K562 (cell line): ENCODE data around the gene ZACN. TPM values are rescaled to one million over a fixed set of nuclear protein-coding genes. Genes with fewer than 3 reads are reported as not detected.

Source experiments
- BHLHE40 ChIP-seq: IDR thresholded peaks from 2 replicates; pipeline ENCODE4 v1.6.1; 2011; ENCODE audit warnings: low read length, improper control_type of control experiment
- ETV6 ChIP-seq, 3 experiments: fragments of 150-350 bp in 1 of 3; sonication (generic) in 1 of 3; formaldehyde crosslinking in 1 of 3; IDR thresholded peaks; 2 replicates each; pipeline versions ENCODE4 v1.6.1 to v1.8.0; 2014 to 2022; ENCODE audit warnings: borderline replicate concordance in 2 of 3, low read depth in 2 of 3, antibody characterized with exemption in 1 of 3, low read length in 1 of 3, mild to moderate bottlenecking in 1 of 3, missing genetic modification reagents in 1 of 3
- FOSL1 ChIP-seq: fragments of 200-800 bp; sonication (Bioruptor generic); conservative IDR thresholded peaks from 2 replicates; pipeline ENCODE4 v1.6.1; 2016; ENCODE audit warnings: missing genetic modification characterization, missing compliant biosample characterization
- HMG20A ChIP-seq: fragments of 450-650 bp; formaldehyde crosslinking; conservative IDR thresholded peaks from 2 replicates; pipeline ENCODE4 v1.4.0; 2020; ENCODE audit warnings: mild to moderate bottlenecking, mixed read lengths
- KHSRP ChIP-seq: fragments of 450-650 bp; IDR thresholded peaks from 2 replicates; pipeline ENCODE4 v1.6.1; 2017
- MEF2A ChIP-seq: IDR thresholded peaks from 2 replicates; pipeline ENCODE4 v1.6.1; 2011; ENCODE audit warnings: low read depth, mild to moderate bottlenecking, low read length, moderate library complexity; ENCODE audit not compliant: control insufficient read depth
- SAFB ChIP-seq: fragments of 200-400 bp; formaldehyde crosslinking; IDR thresholded peaks from 2 replicates; pipeline ENCODE4 v1.6.1; 2017; ENCODE audit warnings: low read depth, low read length, borderline replicate concordance
- SAFB2 ChIP-seq: fragments of 200-400 bp; formaldehyde crosslinking; IDR thresholded peaks from 2 replicates; pipeline ENCODE4 v1.6.1; 2018; ENCODE audit warnings: borderline replicate concordance, low read length, low read depth, moderate library complexity; ENCODE audit not compliant: severe bottlenecking
- SMARCC2 ChIP-seq: fragments of 450-650 bp; IDR thresholded peaks from 2 replicates; pipeline ENCODE4 v1.6.1; 2017; ENCODE audit warnings: antibody characterized with exemption, moderate library complexity, mild to moderate bottlenecking, low read depth
- ZNF165 ChIP-seq: fragments of 250-450 bp; sonication (Bioruptor Pico); IDR thresholded peaks from 2 replicates; pipeline ENCODE4 v1.4.0; 2020; ENCODE audit warnings: borderline replicate concordance
- ZNF217 ChIP-seq: sonication (generic); formaldehyde crosslinking; IDR thresholded peaks from 2 replicates; pipeline ENCODE4 v1.8.0; 2022; ENCODE audit warnings: mild to moderate bottlenecking, missing genetic modification reagents
- ZNF354B ChIP-seq: fragments of 250-450 bp; sonication (Bioruptor Pico); IDR thresholded peaks from 2 replicates; pipeline ENCODE4 v1.4.0; 2020
- polyA plus RNA-seq, 8 experiments: library from polyadenylated mRNA; depleted of rRNA in 4 of 8; stranded (reverse) in 5 of 8; unstranded in 3 of 8; fragments of >200 nt; fragmentation: Nextera tagmentation in 2 of 8; fragmentation: Illumina TruSeq in 1 of 8; extraction: Ambion mirVana in 2 of 8; extraction: Trizol in 1 of 8; gene quantifications; 2 replicates each; pipeline versions ENCODE4 v1.2.1 to v1.2.3, GENCODE V29; 2011 to 2014; ENCODE audit warnings: inconsistent platforms in 1 of 8, missing spikeins in 1 of 8
- total RNA-seq, 7 experiments: library from RNA; depleted of rRNA in 6 of 7; stranded (reverse); fragments of >200 nt in 6 of 7; fragmentation: Illumina TruSeq in 2 of 7; extraction: Trizol in 2 of 7; gene quantifications; 2 replicates each; pipeline versions ENCODE4 v1.2.1 to v1.2.3, GENCODE V29; 2011 to 2021; ENCODE audit warnings: low replicate concordance in 1 of 7
- TF ChIP-seq, protein P1 (sequence below): fragments of 250-450 bp; sonication (Bioruptor Pico); IDR thresholded peaks from 2 replicates; pipeline ENCODE4 v1.8.0; 2022; ENCODE audit warnings: inconsistent platforms
- TF ChIP-seq, protein P2 (sequence below): fragments of 200-600 bp; sonication (generic); IDR thresholded peaks from one replicate; pipeline ENCODE4 v1.6.1; 2012; ENCODE audit warnings: mild to moderate bottlenecking, low read depth, low read length, inconsistent platforms

The ZACN gene
- total and polyA plus RNA-seq, 9 of the 15 experiments (the other 6 are each of a cell fraction or from before 2014, with no cell fraction given), result 0.07 TPM; not detected in 8

DNA sequence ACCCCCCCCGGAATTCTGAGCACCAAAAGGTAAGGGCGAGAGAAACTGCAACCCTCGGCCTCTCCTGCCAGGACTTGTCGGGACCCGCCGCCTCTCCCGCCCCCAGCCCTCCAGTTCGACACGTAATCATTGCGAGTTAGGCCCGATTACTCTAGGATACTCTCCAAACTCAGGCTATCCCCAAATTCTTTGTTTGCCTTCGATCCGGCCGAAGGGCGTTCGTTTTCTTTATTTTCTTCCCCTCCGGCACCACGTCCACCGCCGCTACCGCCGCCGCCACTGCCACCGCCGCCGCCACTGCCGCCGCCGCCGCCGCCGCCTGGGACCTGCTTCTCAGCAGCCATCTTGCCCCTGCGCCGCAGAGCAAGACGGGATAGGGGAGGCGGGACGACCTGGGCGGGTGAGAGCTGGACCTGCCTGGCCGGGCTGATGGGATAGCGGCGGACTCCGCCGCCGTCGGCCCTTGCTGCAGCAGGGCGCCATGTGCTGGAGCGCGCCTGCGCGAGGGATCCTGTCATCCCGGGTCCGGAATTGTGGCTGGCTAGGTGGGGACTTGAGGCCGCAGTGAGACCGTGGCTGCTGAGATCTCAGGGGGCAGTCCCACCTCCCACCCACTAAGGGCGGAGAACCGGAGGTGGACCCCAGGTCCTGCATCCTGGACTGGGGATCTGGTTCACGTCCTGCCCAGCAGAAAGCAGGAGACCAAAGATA is 6.7 kb upstream of the ZACN start, which contains the start of gene SRP68 (continued):
- no peak for TF ChIP-seq ZNF165 (CRISPR knock-in tag)
- TF ChIP-seq SAFB, result no peak
- no peak for TF ChIP-seq BHLHE40
- no peak for TF ChIP-seq MEF2A
- no peak for TF ChIP-seq HMG20A (CRISPR knock-in tag)
- TF ChIP-seq SMARCC2, result no peak
- no peak for TF ChIP-seq KHSRP
- no peak for TF ChIP-seq ZNF217
- TF ChIP-seq, protein P1, sequence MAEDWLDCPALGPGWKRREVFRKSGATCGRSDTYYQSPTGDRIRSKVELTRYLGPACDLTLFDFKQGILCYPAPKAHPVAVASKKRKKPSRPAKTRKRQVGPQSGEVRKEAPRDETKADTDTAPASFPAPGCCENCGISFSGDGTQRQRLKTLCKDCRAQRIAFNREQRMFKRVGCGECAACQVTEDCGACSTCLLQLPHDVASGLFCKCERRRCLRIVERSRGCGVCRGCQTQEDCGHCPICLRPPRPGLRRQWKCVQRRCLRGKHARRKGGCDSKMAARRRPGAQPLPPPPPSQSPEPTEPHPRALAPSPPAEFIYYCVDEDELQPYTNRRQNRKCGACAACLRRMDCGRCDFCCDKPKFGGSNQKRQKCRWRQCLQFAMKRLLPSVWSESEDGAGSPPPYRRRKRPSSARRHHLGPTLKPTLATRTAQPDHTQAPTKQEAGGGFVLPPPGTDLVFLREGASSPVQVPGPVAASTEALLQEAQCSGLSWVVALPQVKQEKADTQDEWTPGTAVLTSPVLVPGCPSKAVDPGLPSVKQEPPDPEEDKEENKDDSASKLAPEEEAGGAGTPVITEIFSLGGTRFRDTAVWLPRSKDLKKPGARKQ (CRISPR knock-in tag), result no peak
- 0 out of 2 replicates have a peak, but pooled peaks have one; percentile 21 for TF ChIP-seq FOSL1
- no peak for TF ChIP-seq ZNF354B
- no peak for TF ChIP-seq SAFB2
- no peak for TF ChIP-seq ETV6 (IDR thresholded peaks at IDR 0.05; ENCODE audit: borderline replicate concordance in 1 of 2, low read depth in 2 of 2, low read length in 1 of 2)
- 0 out of 2 replicates have a peak, but pooled peaks have one; percentile 67 for TF ChIP-seq ETV6 (CRISPR knock-in tag; IDR thresholded peaks at IDR 0.05; ENCODE audit: borderline replicate concordance)
- TF ChIP-seq, protein P2, sequence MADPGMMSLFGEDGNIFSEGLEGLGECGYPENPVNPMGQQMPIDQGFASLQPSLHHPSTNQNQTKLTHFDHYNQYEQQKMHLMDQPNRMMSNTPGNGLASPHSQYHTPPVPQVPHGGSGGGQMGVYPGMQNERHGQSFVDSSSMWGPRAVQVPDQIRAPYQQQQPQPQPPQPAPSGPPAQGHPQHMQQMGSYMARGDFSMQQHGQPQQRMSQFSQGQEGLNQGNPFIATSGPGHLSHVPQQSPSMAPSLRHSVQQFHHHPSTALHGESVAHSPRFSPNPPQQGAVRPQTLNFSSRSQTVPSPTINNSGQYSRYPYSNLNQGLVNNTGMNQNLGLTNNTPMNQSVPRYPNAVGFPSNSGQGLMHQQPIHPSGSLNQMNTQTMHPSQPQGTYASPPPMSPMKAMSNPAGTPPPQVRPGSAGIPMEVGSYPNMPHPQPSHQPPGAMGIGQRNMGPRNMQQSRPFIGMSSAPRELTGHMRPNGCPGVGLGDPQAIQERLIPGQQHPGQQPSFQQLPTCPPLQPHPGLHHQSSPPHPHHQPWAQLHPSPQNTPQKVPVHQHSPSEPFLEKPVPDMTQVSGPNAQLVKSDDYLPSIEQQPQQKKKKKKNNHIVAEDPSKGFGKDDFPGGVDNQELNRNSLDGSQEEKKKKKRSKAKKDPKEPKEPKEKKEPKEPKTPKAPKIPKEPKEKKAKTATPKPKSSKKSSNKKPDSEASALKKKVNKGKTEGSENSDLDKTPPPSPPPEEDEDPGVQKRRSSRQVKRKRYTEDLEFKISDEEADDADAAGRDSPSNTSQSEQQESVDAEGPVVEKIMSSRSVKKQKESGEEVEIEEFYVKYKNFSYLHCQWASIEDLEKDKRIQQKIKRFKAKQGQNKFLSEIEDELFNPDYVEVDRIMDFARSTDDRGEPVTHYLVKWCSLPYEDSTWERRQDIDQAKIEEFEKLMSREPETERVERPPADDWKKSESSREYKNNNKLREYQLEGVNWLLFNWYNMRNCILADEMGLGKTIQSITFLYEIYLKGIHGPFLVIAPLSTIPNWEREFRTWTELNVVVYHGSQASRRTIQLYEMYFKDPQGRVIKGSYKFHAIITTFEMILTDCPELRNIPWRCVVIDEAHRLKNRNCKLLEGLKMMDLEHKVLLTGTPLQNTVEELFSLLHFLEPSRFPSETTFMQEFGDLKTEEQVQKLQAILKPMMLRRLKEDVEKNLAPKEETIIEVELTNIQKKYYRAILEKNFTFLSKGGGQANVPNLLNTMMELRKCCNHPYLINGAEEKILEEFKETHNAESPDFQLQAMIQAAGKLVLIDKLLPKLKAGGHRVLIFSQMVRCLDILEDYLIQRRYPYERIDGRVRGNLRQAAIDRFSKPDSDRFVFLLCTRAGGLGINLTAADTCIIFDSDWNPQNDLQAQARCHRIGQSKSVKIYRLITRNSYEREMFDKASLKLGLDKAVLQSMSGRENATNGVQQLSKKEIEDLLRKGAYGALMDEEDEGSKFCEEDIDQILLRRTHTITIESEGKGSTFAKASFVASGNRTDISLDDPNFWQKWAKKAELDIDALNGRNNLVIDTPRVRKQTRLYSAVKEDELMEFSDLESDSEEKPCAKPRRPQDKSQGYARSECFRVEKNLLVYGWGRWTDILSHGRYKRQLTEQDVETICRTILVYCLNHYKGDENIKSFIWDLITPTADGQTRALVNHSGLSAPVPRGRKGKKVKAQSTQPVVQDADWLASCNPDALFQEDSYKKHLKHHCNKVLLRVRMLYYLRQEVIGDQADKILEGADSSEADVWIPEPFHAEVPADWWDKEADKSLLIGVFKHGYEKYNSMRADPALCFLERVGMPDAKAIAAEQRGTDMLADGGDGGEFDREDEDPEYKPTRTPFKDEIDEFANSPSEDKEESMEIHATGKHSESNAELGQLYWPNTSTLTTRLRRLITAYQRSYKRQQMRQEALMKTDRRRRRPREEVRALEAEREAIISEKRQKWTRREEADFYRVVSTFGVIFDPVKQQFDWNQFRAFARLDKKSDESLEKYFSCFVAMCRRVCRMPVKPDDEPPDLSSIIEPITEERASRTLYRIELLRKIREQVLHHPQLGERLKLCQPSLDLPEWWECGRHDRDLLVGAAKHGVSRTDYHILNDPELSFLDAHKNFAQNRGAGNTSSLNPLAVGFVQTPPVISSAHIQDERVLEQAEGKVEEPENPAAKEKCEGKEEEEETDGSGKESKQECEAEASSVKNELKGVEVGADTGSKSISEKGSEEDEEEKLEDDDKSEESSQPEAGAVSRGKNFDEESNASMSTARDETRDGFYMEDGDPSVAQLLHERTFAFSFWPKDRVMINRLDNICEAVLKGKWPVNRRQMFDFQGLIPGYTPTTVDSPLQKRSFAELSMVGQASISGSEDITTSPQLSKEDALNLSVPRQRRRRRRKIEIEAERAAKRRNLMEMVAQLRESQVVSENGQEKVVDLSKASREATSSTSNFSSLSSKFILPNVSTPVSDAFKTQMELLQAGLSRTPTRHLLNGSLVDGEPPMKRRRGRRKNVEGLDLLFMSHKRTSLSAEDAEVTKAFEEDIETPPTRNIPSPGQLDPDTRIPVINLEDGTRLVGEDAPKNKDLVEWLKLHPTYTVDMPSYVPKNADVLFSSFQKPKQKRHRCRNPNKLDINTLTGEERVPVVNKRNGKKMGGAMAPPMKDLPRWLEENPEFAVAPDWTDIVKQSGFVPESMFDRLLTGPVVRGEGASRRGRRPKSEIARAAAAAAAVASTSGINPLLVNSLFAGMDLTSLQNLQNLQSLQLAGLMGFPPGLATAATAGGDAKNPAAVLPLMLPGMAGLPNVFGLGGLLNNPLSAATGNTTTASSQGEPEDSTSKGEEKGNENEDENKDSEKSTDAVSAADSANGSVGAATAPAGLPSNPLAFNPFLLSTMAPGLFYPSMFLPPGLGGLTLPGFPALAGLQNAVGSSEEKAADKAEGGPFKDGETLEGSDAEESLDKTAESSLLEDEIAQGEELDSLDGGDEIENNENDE, result no peak
